LoVo (cell line): ENCODE measurements around the gene PIGV.
A peak's percentile ranks its signal among the peaks of the same experiment; 100 is the strongest.

Experiments used
- DNase-seq: peaks from one replicate; pipeline ENCODE4 v3.0.0-alpha.2; 2016; ENCODE audit warnings: low spot score

PIGV gene

GRCh38 chr1:26787706-26788514 is at the start of gene PIGV:
PIGV (plus strand) TSS chr1:26787950; CDS start chr1:26790816, 2,866 bp downstream.
- DNase-seq: peak; percentile 88

- DNase-seq: no peak
Observed at GRCh38 chr1:26739329-26739914, 48.3 kb upstream of the PIGV start.

GRCh38 chr1:26740023-26740634 is 47.6 kb upstream of the PIGV start:
- DNase-seq: no peak

DNA sequence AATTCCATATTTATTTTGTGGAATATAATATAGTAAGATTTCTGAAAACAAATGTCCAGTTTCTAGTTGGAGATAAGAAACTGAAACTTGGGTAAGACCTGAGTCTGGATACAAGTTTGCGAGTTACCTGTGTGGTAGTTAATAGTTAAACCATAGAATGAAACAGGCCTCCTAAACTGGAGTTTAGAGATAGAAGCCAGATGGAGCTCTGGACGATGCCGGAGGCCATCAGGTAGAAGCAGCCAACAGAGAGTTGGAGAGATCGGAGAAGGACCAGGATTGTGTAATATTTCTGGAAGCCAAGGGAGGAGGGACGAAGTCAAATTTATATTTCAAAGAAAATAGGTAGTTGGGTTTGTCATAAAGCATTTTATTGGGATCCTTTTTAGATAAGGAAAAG is 46.8 kb upstream of the PIGV start:
- no peak for DNase-seq

DNA sequence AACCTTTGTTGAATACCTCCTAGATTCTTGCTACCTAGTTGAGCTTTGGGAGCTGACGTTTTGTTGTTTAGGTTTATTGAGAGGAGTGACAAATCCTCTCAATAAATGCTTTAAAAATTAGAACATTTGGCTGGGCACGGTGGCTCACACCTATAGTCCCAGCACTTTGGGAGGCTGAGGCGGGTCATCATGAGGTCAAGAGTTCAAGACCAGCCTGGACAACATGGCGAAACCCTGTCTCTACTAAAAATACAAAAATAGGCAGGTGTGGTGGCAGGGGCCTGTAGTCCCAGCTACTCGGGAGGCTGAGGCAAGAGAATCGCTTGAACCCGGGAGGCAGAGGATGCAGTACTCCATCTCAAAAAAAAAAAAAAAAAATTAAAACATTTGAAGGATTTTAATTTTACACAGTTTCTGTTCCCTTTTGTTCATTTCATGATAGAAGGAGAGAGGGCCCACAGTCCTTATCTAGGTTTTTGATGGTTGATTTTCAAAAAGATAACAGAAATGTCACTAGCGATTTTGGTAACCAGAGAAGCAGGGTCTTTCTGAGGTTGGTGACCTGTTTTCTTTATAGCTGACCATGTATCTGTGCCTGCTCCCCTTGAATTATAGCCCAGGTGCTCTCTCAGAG is 44.2 kb upstream of the PIGV start:
- DNase-seq: no peak

- DNase-seq: no peak
Observed at GRCh38 chr1:26744075-26744959, 43.4 kb upstream of the PIGV start.

- DNase-seq: no peak
Observed at GRCh38 chr1:26745191-26745590, 42.6 kb upstream of the PIGV start.

GRCh38 chr1:26747048-26747447 is 40.7 kb upstream of the PIGV start:
- DNase-seq: no peak

- no peak for DNase-seq
Observed at GRCh38 chr1:26748351-26748750, 39.4 kb upstream of the PIGV start.

GRCh38 chr1:26749458-26749857 is 38.3 kb upstream of the PIGV start:
- no peak for DNase-seq

DNA sequence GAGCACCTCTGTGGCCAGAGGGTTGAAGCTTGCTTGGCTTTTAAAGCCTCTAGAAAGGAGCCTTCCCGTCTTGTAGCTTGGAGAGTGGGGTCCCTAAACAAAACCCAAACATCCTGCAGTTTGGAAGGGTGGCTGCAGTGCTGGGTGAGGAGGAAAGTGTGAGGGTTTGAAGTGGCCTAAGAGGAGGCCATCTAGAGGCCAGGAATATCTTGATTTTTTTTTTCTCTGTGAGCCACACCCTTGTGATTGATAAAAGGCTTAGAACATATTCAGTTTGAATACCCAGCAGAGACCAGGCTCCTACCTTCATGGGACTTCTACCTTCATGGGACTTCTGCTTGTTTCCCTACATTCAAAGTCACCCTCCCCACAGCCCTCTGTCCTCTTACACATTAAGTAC is 37.3 kb upstream of the PIGV start:
- DNase-seq: no peak

GRCh38 chr1:26752519-26752918 is 35.2 kb upstream of the PIGV start:
- DNase-seq: no peak

GRCh38 chr1:26754086-26754874 is 33.5 kb upstream of the PIGV start:
- no peak for DNase-seq

GRCh38 chr1:26758358-26758757 is 29.4 kb upstream of the PIGV start:
- no peak for DNase-seq

DNA sequence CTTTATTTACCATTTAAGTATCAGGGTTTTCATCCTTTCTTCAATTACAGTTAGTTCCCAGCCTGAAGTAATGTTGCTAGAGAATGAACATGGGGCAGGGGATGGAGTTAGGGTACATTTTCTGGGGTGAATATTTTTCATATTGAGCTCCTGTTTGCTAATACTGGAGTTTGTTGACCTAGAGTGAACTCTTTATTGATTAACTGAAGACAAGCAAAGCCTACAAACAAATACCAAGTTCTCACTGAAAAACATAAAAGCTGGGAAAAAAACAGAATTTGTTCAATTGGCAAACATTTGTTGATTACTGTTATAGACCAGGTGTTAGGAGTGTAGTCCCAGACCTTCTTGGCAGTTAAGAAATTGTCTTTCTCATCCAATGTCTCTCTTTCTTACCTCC is 28.2 kb upstream of the PIGV start:
- no peak for DNase-seq

GRCh38 chr1:26761217-26761616 is 26.5 kb upstream of the PIGV start:
- DNase-seq: no peak

- no peak for DNase-seq
Observed at GRCh38 chr1:26767714-26768113, 20.0 kb upstream of the PIGV start.

DNA sequence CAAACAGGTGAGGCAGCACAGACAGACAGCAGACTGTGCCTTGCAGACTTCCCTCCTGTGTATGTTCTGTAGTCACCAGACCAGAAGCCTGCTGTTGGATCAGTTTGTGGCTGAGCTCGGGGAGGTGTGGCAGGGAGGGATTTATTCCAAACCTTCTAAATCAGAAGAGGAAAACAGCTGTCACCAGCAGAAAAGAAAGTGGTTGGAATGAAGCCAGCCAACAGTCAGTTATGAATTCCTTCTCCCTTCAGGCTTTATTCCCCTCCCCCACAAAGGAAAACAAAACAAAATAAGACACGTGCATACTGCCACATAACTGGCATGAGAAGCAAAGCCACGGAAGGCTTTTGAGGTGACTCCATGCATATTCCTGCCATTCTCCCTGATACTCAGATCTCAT is 19.0 kb upstream of the PIGV start:
- DNase-seq: no peak

- DNase-seq: no peak
Observed at GRCh38 chr1:26771285-26771642, 16.5 kb upstream of the PIGV start.

- peak; percentile 63 for DNase-seq
Observed at GRCh38 chr1:26771643-26772321, 16.0 kb upstream of the PIGV start.

GRCh38 chr1:26772687-26773086 is 15.1 kb upstream of the PIGV start:
- DNase-seq: peak; percentile 48
